HepG2 (cell line): ENCODE data around the gene TMC2. TPM values are rescaled to one million over a fixed set of nuclear protein-coding genes. Genes with fewer than 3 reads are reported as not detected.

ENCODE experiments used
- BRF2 ChIP-seq: sonication (generic); formaldehyde crosslinking; IDR thresholded peaks from 2 replicates; pipeline ENCODE4 v1.8.1; 2022; ENCODE audit warnings: mild to moderate bottlenecking, missing genetic modification reagents
- ETS1 ChIP-seq: sonication (generic); formaldehyde crosslinking; IDR thresholded peaks from 2 replicates; pipeline ENCODE4 v1.4.0; 2020; ENCODE audit warnings: missing genetic modification reagents
- GMEB2 ChIP-seq: IDR thresholded peaks from 2 replicates; pipeline ENCODE4 v1.6.1; 2016; ENCODE audit warnings: missing biosample characterization, missing genetic modification reagents, low read depth
- HNF4A ChIP-seq: sonication (generic); formaldehyde crosslinking; IDR thresholded peaks from 2 replicates; pipeline ENCODE4 v1.4.0; 2020; ENCODE audit warnings: missing genetic modification reagents
- NR2C2 ChIP-seq: sonication (generic); formaldehyde crosslinking; IDR thresholded peaks from 2 replicates; pipeline ENCODE4 v1.4.0; 2020; ENCODE audit warnings: missing genetic modification reagents, mild to moderate bottlenecking, moderate library complexity, borderline replicate concordance
- YEATS2 ChIP-seq: sonication (generic); formaldehyde crosslinking; IDR thresholded peaks from 2 replicates; pipeline ENCODE4 v1.4.0; 2020; ENCODE audit warnings: missing genetic modification reagents, borderline replicate concordance
- ZBTB14 ChIP-seq: sonication (generic); formaldehyde crosslinking; IDR thresholded peaks from 2 replicates; pipeline ENCODE4 v1.4.0; 2020; ENCODE audit warnings: missing genetic modification reagents
- ZBTB21 ChIP-seq: sonication (generic); formaldehyde crosslinking; IDR thresholded peaks from 2 replicates; pipeline ENCODE4 v1.4.0; 2020; ENCODE audit warnings: missing genetic modification reagents
- ZBTB33 ChIP-seq: sonication (generic); formaldehyde crosslinking; IDR thresholded peaks from 2 replicates; pipeline ENCODE4 v1.4.0; 2020; ENCODE audit warnings: missing genetic modification reagents
- ZFP36L2 ChIP-seq: sonication (generic); formaldehyde crosslinking; IDR thresholded peaks from 2 replicates; pipeline ENCODE4 v1.4.0; 2020; ENCODE audit warnings: missing genetic modification reagents
- ZNF136 ChIP-seq: sonication (generic); formaldehyde crosslinking; IDR thresholded peaks from 2 replicates; pipeline ENCODE4 v1.8.1; 2022; ENCODE audit warnings: low read depth, mild to moderate bottlenecking, moderate library complexity, missing genetic modification reagents
- ZNF142 ChIP-seq: sonication (generic); formaldehyde crosslinking; IDR thresholded peaks from 2 replicates; pipeline ENCODE4 v1.4.0; 2020; ENCODE audit warnings: missing genetic modification reagents
- ZNF34 ChIP-seq: sonication (generic); formaldehyde crosslinking; IDR thresholded peaks from 2 replicates; pipeline ENCODE4 v1.4.0; 2020; ENCODE audit warnings: mild to moderate bottlenecking, missing genetic modification reagents, borderline replicate concordance
- ZNF577 ChIP-seq: sonication (generic); formaldehyde crosslinking; IDR thresholded peaks from 2 replicates; pipeline ENCODE4 v1.4.0; 2020; ENCODE audit warnings: mild to moderate bottlenecking, low read depth, missing genetic modification reagents, borderline replicate concordance
- polyA plus RNA-seq, 8 experiments: library from polyadenylated mRNA; depleted of rRNA in 3 of 8; stranded (reverse) in 7 of 8; unstranded in 1 of 8; fragments of >200 nt; fragmentation: Illumina TruSeq in 4 of 8; extraction: Trizol in 4 of 8; gene quantifications; 2 replicates each; pipeline versions ENCODE4 v1.2.1 to v1.2.3, GENCODE V29; 2011 to 2016; ENCODE audit warnings: low read depth in 4 of 8, missing spikeins in 1 of 8, mixed read lengths in 1 of 8; ENCODE audit not compliant: insufficient read depth in 1 of 8
- total RNA-seq, 5 experiments: library from RNA; depleted of rRNA; stranded (reverse); fragments of >200 nt; fragmentation: Illumina TruSeq; extraction: Trizol; gene quantifications; 2 replicates each; pipeline ENCODE4 v1.2.3, GENCODE V29; 2016; ENCODE audit warnings: low read depth in 1 of 5

Gene TMC2
- total and polyA plus RNA-seq, 2 of the 13 experiments (the other 11 are each of a cell fraction or from before 2014, with no cell fraction given), result not detected

GRCh38 chr20:2663887-2664719, 127.7 kb downstream of the TMC2 start, which contains the start of gene IDH3B (continued):
- 0 out of 2 replicates have a peak, but pooled peaks have one; percentile 49 for TF ChIP-seq ZBTB33 (CRISPR knock-in tag)
- peak; percentile 48; the same call in 1 of the 2 replicates for TF ChIP-seq HNF4A (CRISPR knock-in tag)
- TF ChIP-seq ZNF577 (CRISPR knock-in tag), result peak; percentile 30; the same call in 1 of the 2 replicates
- peak; percentile 89 for TF ChIP-seq NR2C2 (CRISPR knock-in tag)
- peak; percentile 76 for TF ChIP-seq ZBTB21
- peak; percentile 97; the same call in 1 of the 2 replicates for TF ChIP-seq ZNF136 (CRISPR knock-in tag)
- TF ChIP-seq ETS1 (CRISPR knock-in tag), result 0 out of 2 replicates have a peak, but pooled peaks have one; percentile 63
- peak; percentile 57 for TF ChIP-seq ZNF142 (CRISPR knock-in tag)
- peak; percentile 63; the same call in 1 of the 2 replicates for TF ChIP-seq GMEB2
- peak; percentile 99 for TF ChIP-seq YEATS2 (CRISPR knock-in tag)
- no peak for TF ChIP-seq ZFP36L2
- 0 out of 2 replicates have a peak, but pooled peaks have one; percentile 48 for TF ChIP-seq ZNF34
- peak; percentile 83 for TF ChIP-seq BRF2
- peak; percentile 61 for TF ChIP-seq ZBTB14 (CRISPR knock-in tag)
